SK-N-SH (cell line): ENCODE data around the gene CHPF2. TPM values are rescaled to one million over a fixed set of nuclear protein-coding genes. Genes with fewer than 3 reads are reported as not detected.

Experiments
- CTCF ChIA-PET: fragments of 300-600, 350-600 bp; formaldehyde crosslinking; extraction: SDS; loops from one replicate; lab custom pipeline; 2021; lab: Yijun Ruan, JAX
- POLR2A ChIA-PET: fragments of 350-600 bp; sonication (Branson Sonifier 250); formaldehyde crosslinking; extraction: SDS; loops from one replicate; lab custom pipeline; 2020; ENCODE audit warnings: antibody characterized with exemption, inconsistent platforms; lab: Yijun Ruan, JAX
- DNase-seq: peaks from one replicate; pipeline ENCODE4 v3.0.0; 2012
- H2AFZ ChIP-seq: fragments of 200-600 bp; sonication (generic); 2 replicates; pipeline ENCODE4 v1.8.1; 2016; ENCODE audit warnings: antibody characterized with exemption, mild to moderate bottlenecking, low read depth
- H3F3A ChIP-seq: fragments of 200-600 bp; sonication (generic); replicated peaks from 2 replicates; pipeline ENCODE3; 2016; ENCODE audit warnings: antibody characterized with exemption, mild to moderate bottlenecking; ENCODE audit not compliant: insufficient read depth
- H3K27ac ChIP-seq, 2 experiments: fragments of 200-500 bp in 1 of 2; fragments of 200-600 bp in 1 of 2; sonication (Bioruptor generic) in 1 of 2; sonication (generic), shearing (Covaris generic) in 1 of 2; 2 replicates each; pipeline versions ENCODE4 v1.5.1 to v1.6.1; 2014 to 2016; ENCODE audit warnings: low read depth in 2 of 2, inconsistent platforms in 1 of 2, low read length in 1 of 2, mild to moderate bottlenecking in 1 of 2, mixed read lengths in 1 of 2
- H3K27me3 ChIP-seq: fragments of 200-600 bp; sonication (generic), shearing (Covaris generic); 2 replicates; pipeline ENCODE4 v1.6.1; 2016; ENCODE audit warnings: mixed run types; ENCODE audit not compliant: insufficient read depth
- H3K36me3 ChIP-seq, 2 experiments: fragments of 200-500 bp in 1 of 2; fragments of 200-600 bp in 1 of 2; sonication (Bioruptor generic) in 1 of 2; sonication (generic) in 1 of 2; replicated peaks in 1 of 2; 2 replicates each; pipeline versions ENCODE3 to v1.5.1; 2014 to 2016; ENCODE audit warnings: low read length in 1 of 2, mild to moderate bottlenecking in 1 of 2; ENCODE audit not compliant: insufficient read depth in 2 of 2, control insufficient read depth in 1 of 2
- H3K4me1 ChIP-seq, 2 experiments: fragments of 200-500 bp in 1 of 2; fragments of 200-600 bp in 1 of 2; sonication (Bioruptor generic) in 1 of 2; sonication (generic), shearing (Covaris generic) in 1 of 2; 2 replicates each; pipeline versions ENCODE4 v1.5.1 to v1.6.1; 2014 to 2016; ENCODE audit warnings: low read depth in 1 of 2, low read length in 1 of 2, mixed run types in 1 of 2; ENCODE audit not compliant: insufficient read depth in 2 of 2, control insufficient read depth in 1 of 2
- H3K4me2 ChIP-seq: fragments of 200-600 bp; sonication (generic), shearing (Covaris generic); 2 replicates; pipeline ENCODE4 v1.6.1; 2017; ENCODE audit warnings: mixed run types
- H3K4me3 ChIP-seq, 2 experiments: fragments of 200-500 bp in 1 of 2; fragments of 200-600 bp in 1 of 2; sonication (Bioruptor generic) in 1 of 2; sonication (generic), shearing (Covaris generic) in 1 of 2; 2 replicates each; pipeline versions ENCODE4 v1.5.1 to v1.8.1; 2014 to 2016; ENCODE audit warnings: low read depth in 2 of 2, inconsistent platforms in 1 of 2, low read length in 1 of 2, mild to moderate bottlenecking in 1 of 2, mixed read lengths in 1 of 2, moderate library complexity in 1 of 2
- H3K79me2 ChIP-seq: fragments of 200-600 bp; sonication (generic); 2 replicates; pipeline ENCODE4 v1.8.1; 2017; ENCODE audit warnings: mild to moderate bottlenecking; ENCODE audit not compliant: insufficient read depth
- H3K9ac ChIP-seq: fragments of 200-600 bp; sonication (generic); 2 replicates; pipeline ENCODE4 v1.6.1; 2017; ENCODE audit warnings: mixed run types
- H3K9me2 ChIP-seq: fragments of 200-600 bp; sonication (generic); 2 replicates; pipeline ENCODE4 v1.6.1; 2017; ENCODE audit warnings: mixed run types
- H3K9me3 ChIP-seq: fragments of 200-600 bp; sonication (generic); 2 replicates; pipeline ENCODE4 v1.6.1; 2017; ENCODE audit warnings: mixed run types, mild to moderate bottlenecking, moderate library complexity
- H4K20me1 ChIP-seq: fragments of 200-600 bp; sonication (generic); 2 replicates; pipeline ENCODE4 v1.6.1; 2017; ENCODE audit warnings: mild to moderate bottlenecking, mixed run types; ENCODE audit not compliant: insufficient read depth
- CHD2 ChIP-seq: fragments of 150-350 bp; IDR thresholded peaks from 2 replicates; pipeline ENCODE4 v1.6.1; 2018; ENCODE audit warnings: low read length; ENCODE audit not compliant: partially characterized antibody
- ELF1 ChIP-seq: IDR thresholded peaks from 2 replicates; pipeline ENCODE4 v1.4.0; 2012
- EP300 ChIP-seq, 2 experiments: IDR thresholded peaks; 2 replicates each; pipeline versions ENCODE4 v1.4.0 to v1.6.1; 2012; ENCODE audit warnings: borderline replicate concordance in 1 of 2, low read depth in 1 of 2, low read length in 1 of 2
- EZH2phosphoT487 ChIP-seq: fragments of 200-600 bp; sonication (generic); IDR thresholded peaks from 2 replicates; pipeline ENCODE4 v1.6.1; 2017; ENCODE audit warnings: low read depth, mixed run types, mild to moderate bottlenecking, antibody characterized with exemption, moderate library complexity, borderline replicate concordance
- MEF2A ChIP-seq: IDR thresholded peaks from 2 replicates; pipeline ENCODE4 v1.4.0; 2012; ENCODE audit warnings: low read depth, borderline replicate concordance
- RXRA ChIP-seq: IDR thresholded peaks from 2 replicates; pipeline ENCODE4 v1.4.0; 2012; ENCODE audit warnings: low read depth, mild to moderate bottlenecking, borderline replicate concordance
- SMC3 ChIP-seq: IDR thresholded peaks from 2 replicates; pipeline ENCODE4 v1.6.1; 2012; ENCODE audit warnings: low read depth, low read length, improper control_type of control experiment
- TEAD4 ChIP-seq: IDR thresholded peaks from 2 replicates; pipeline ENCODE4 v1.4.0; 2012; ENCODE audit warnings: mild to moderate bottlenecking, borderline replicate concordance; ENCODE audit not compliant: insufficient read depth
- ZBTB33 ChIP-seq: IDR thresholded peaks from 2 replicates; pipeline ENCODE4 v1.4.0; 2012; ENCODE audit warnings: low read depth, borderline replicate concordance
- WGBS: methylation state at CpG from one replicate; pipeline ENCODE4 v1.1.6; 2017; ENCODE audit warnings: low lambda C conversion rate; 5-methylcytosine and 5-hydroxymethylcytosine counted together
- polyA plus RNA-seq, 3 experiments: library from polyadenylated mRNA; depleted of rRNA; stranded (reverse); fragments of >200 nt; gene quantifications; 2 replicates each; pipeline ENCODE4 v1.2.3, GENCODE V29; 2012

The CHPF2 gene
- polyA plus RNA-seq, 1 of the 3 experiments (the other 2 are of a cell fraction): 68.6 TPM

DNA sequence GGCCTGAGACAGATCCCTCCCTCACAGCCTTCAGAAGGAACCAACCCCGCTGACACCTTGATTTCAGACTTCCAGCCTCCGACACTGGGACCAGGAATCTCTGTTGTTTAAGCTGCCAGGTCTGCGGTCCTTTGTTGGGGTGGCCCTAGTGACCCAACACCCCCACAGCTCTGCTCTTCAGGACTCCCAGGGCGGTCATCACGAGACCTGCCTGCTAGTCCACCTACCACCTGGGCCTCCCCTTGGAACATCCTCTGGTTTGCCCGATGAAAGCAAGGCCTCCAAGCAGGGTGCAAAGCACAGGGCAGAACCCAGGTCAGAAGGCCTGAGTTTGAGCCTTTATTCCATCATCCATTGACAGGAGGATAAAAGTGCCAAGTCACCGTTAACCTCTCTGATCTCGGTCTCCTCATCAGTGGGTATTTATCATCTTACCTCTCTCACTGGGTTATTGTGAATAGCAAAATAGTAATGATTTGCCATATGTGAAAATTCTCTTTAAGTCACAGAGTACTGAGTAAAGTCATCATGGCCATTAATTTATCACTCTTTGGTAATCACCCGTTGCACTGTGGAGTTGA lies 33.2 kb downstream of the CHPF2 start:
- no peaks in the 10 kb centered on the region for H3K79me2 ChIP-seq
- no peak overlapping the region for H3K4me2 ChIP-seq
- H3K27me3 ChIP-seq: no peaks in the 10 kb centered on the region
- TF ChIP-seq ELF1: no peak
- no peak overlapping the region for H3K9ac ChIP-seq
- H2AFZ ChIP-seq: no peak overlapping the region
- CTCF ChIA-PET: no interaction called here
- POLR2A ChIA-PET: no interaction called here
- no peak for DNase-seq
- no peaks in the 10 kb centered on the region for H3K9me2 ChIP-seq
- WGBS: 84% methylated on average over 8 of the region's 9 CpGs
- no peak overlapping the region for H3K27ac ChIP-seq
- H3F3A ChIP-seq: no peaks in the 10 kb centered on the region
- H4K20me1 ChIP-seq: no peaks in the 10 kb centered on the region
- H3K4me3 ChIP-seq: no peak overlapping the region
- no peaks in the 10 kb centered on the region for H3K9me3 ChIP-seq
- no peaks in the 10 kb centered on the region for H3K36me3 ChIP-seq
- peaks cover 0 to 14% of the 10 kb centered on the region in 2 experiments; a peak in 1 of 4 replicates for H3K4me1 ChIP-seq

DNA sequence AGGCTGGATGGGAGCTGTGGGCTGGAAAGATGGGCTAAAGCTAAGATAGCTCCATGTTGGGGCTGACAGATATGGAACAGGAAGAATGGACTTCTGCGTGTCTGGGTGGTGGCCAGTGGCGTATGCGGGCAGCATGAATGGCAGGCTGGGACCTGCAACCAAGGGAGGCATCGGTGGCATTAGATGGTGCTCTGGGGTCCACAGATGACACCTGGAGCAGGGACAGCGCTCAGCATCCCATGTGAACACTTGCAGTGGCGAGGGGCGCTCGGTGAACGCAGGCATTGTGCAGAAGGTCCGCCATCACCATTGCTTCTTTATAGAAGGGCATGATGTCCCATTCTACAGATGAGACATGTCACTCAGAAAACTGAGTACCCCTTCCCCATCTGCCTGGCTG lies 37.2 kb downstream of the CHPF2 start:
- H3K27me3 ChIP-seq: no peaks in the 10 kb centered on the region
- H3K36me3 ChIP-seq: no peaks in the 10 kb centered on the region
- no peak overlapping the region for H3K4me2 ChIP-seq
- POLR2A ChIA-PET: interaction anchor here (1.4 kb wide), 1 partner anchor 8 kb away, joined by 3 read pairs; no protein-coding TSS in a partner anchor
- no peaks in the 10 kb centered on the region for H3K79me2 ChIP-seq
- TF ChIP-seq ELF1: no peak
- no peak for TF ChIP-seq EP300 (IDR thresholded peaks at IDR 0.05; ENCODE audit: borderline replicate concordance in 1 of 2, low read depth in 1 of 2, low read length in 1 of 2)
- CTCF ChIA-PET: interaction anchor here (0.8 to 2.9 kb wide), 4 partner anchors 25 to 101 kb away, joined by 3 to 7 read pairs (median 4); no protein-coding TSS in a partner anchor
- whole genome bisulfite sequencing: 92% methylated on average over 8 of the region's 10 CpGs
- no peak overlapping the region for H2AFZ ChIP-seq
- no peak overlapping the region for H3K27ac ChIP-seq
- no peaks in the 10 kb centered on the region for H3K9me3 ChIP-seq
- H4K20me1 ChIP-seq: no peaks in the 10 kb centered on the region
- no peaks in the 10 kb centered on the region for H3F3A ChIP-seq
- no peaks in the 10 kb centered on the region for H3K9me2 ChIP-seq
- DNase-seq: no peak
- no peak overlapping the region for H3K9ac ChIP-seq
- no peak overlapping the region for H3K4me3 ChIP-seq
- no peaks in the 10 kb centered on the region; a peak in 1 of 4 replicates for H3K4me1 ChIP-seq

GRCh38 chr7:151271699-151272355 lies 39.5 kb downstream of the CHPF2 start:
- CTCF ChIA-PET: interaction anchor here (1.1 to 1.3 kb wide), 2 partner anchors 10 to 28 kb away, joined by 3 to 7 read pairs; no protein-coding TSS in a partner anchor
- Histone ChIP-seq H3K4me2 (no peak overlapping the region), H3K9me3 (no peaks in the 10 kb centered on the region), H3K9me2 (no peaks in the 10 kb centered on the region), H3K36me3 (no peaks in the 10 kb centered on the region), H3K4me3 (no peak overlapping the region), H3K27ac (no peak overlapping the region), H3F3A (no peaks in the 10 kb centered on the region), H2AFZ (no peak overlapping the region), H3K4me1 (peaks cover 0 to 7% of the 10 kb centered on the region in 2 experiments; a peak in 1 of 4 replicates), H3K79me2 (no peaks in the 10 kb centered on the region), H3K9ac (no peak overlapping the region), H3K27me3 (no peaks in the 10 kb centered on the region), H4K20me1 (no peaks in the 10 kb centered on the region)
- POLR2A ChIA-PET: interaction anchor here (0.6 kb wide), 1 partner anchor 10 kb away, joined by 3 read pairs; no protein-coding TSS in a partner anchor
- TF ChIP-seq MEF2A: no peak
- no peak for TF ChIP-seq EZH2phosphoT487
- no peak for TF ChIP-seq SMC3
- no peak for TF ChIP-seq RXRA
- TF ChIP-seq TEAD4: no peak
- no peak for TF ChIP-seq CHD2
- no peak for TF ChIP-seq ZBTB33
- no peak for DNase-seq
- 76% methylated on average over 7 of the region's 7 CpGs for WGBS
